ENCODE results near the gene PSPH. TPM values are rescaled to one million over a fixed set of nuclear protein-coding genes. Genes with fewer than 3 reads are reported as not detected.
"Not testable (repeated sequence)": the region's sequence is repeated elsewhere in the genome, so short reads cannot be mapped to it uniquely, and the experiment has no call there.

Gene PSPH
- total RNA-seq, 1 donor: 125 TPM

GRCh38 chr7:56019501-56019900, 31.7 kb downstream of the PSPH start:
- TF ChIP-seq CTCF (IDR thresholded peaks at IDR 0.05; ENCODE audit: insufficient read depth, low read depth, low read length): no peak
- no peak for DNase-seq (ENCODE audit: low read depth)
- no peak overlapping the region for H3K4me3 ChIP-seq (ENCODE audit: low read depth, low read length)

GRCh38 chr7:56017015-56017414, 34.2 kb downstream of the PSPH start:
- not testable (repeated sequence) for H3K4me3 ChIP-seq (ENCODE audit: low read depth, low read length); DNase-seq (ENCODE audit: low read depth)

GRCh38 chr7:56009695-56010094, 41.5 kb downstream of the PSPH start:
- DNase-seq (ENCODE audit: low read depth): no peak
- H3K4me3 ChIP-seq (ENCODE audit: low read depth, low read length): no peak overlapping the region
- no peak for TF ChIP-seq CTCF (IDR thresholded peaks at IDR 0.05; ENCODE audit: insufficient read depth, low read depth, low read length)

- no peak for TF ChIP-seq CTCF (IDR thresholded peaks at IDR 0.05; ENCODE audit: insufficient read depth, low read depth, low read length)
- H3K4me3 ChIP-seq (ENCODE audit: low read depth, low read length): no peak overlapping the region
- no peak for DNase-seq (ENCODE audit: low read depth)
These were observed 43.4 kb downstream of the PSPH start for GRCh38 chr7:56007891-56008290.

GRCh38 chr7:56007167-56007652, 44.0 kb downstream of the PSPH start:
- DNase-seq (ENCODE audit: low read depth): peak; percentile 87
- no peak overlapping the region for H3K4me3 ChIP-seq (ENCODE audit: low read depth, low read length)
- TF ChIP-seq CTCF (IDR thresholded peaks at IDR 0.05; ENCODE audit: insufficient read depth, low read depth, low read length): no peak

- no peak for DNase-seq (ENCODE audit: low read depth)
- no peak for TF ChIP-seq CTCF (IDR thresholded peaks at IDR 0.05; ENCODE audit: insufficient read depth, low read depth, low read length)
- no peak overlapping the region for H3K4me3 ChIP-seq (ENCODE audit: low read depth, low read length)
These were observed 47.5 kb downstream of the PSPH start for GRCh38 chr7:56003749-56004148.

GRCh38 chr7:55996856-55997500, 54.3 kb downstream of the PSPH start:
- no peak for DNase-seq (ENCODE audit: low read depth)
- TF ChIP-seq CTCF (IDR thresholded peaks at IDR 0.05; ENCODE audit: insufficient read depth, low read depth, low read length): no peak
- no peak overlapping the region for H3K4me3 ChIP-seq (ENCODE audit: low read depth, low read length)

Measured in fibroblast of villous mesenchyme (primary cell).